Stimulated activated naive CD8-positive, alpha-beta T cell treated with anti-CD3 and anti-CD28 coated beads, Interleukin-15, amount 100 ng/mL, for 72 hours (primary cell): ENCODE results near the gene IQCF6.

Experiments used
- ATAC-seq: fragments of 150-1000 bp; cut with Tn5 transposase; 2 replicates; pipeline ENCODE4 v1.10.0; 2021; ENCODE audit warnings: mild to moderate bottlenecking, moderate library complexity
- DNase-seq, 2 donors: peaks; one replicate each; pipeline ENCODE4 v3.0.0; 2021 to 2022
- H3K27ac Mint-ChIP-seq, 2 donors: one replicate each; pipeline ENCODE4 v1.8.0; 2022; ENCODE audit warnings: mild to moderate bottlenecking in 2 of 2, mixed read lengths in 2 of 2, moderate library complexity in 2 of 2
- H3K27me3 Mint-ChIP-seq: one replicate; pipeline ENCODE4 v1.8.0; 2022; ENCODE audit warnings: mixed read lengths
- H3K4me1 Mint-ChIP-seq: one replicate; pipeline ENCODE4 v1.8.0; 2022; ENCODE audit warnings: mild to moderate bottlenecking, mixed read lengths
- H3K4me3 Mint-ChIP-seq, 2 donors: one replicate each; pipeline ENCODE4 v1.8.0; 2022; ENCODE audit warnings: mild to moderate bottlenecking in 2 of 2, mixed read lengths in 2 of 2, moderate library complexity in 1 of 2
- H3K9me3 Mint-ChIP-seq, 2 donors: one replicate each; pipeline ENCODE4 v1.8.0; 2022; ENCODE audit warnings: mixed read lengths in 2 of 2

IQCF6 gene

DNA sequence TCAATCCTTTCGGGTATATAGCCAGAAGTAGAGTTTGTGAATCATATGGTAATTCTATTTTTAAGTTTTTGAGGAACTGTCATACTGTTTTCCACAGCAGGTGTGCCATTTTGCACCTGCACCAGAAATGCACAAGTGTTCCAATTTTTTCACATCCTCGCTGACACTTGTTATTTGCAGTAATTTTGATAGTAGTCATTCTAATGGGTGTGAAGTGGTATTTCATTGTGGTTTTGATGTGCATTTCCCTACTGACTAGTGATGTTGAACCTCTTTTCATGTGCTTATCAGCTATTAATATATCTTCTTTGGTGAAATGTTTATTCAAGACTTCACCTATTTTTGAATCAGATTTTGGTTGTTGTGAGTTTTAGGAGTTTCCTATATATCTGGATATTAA lies 43.1 kb downstream of the IQCF6 start:
- H3K27ac Mint-ChIP-seq, result no peak overlapping the region
- peaks cover 75% of the 10 kb centered on the region for H3K4me1 Mint-ChIP-seq
- ATAC-seq (no peak), DNase-seq (no peak)
- H3K4me3 Mint-ChIP-seq, result peak overlapping the region in 1 of 2 donors; percentile 19
- peaks cover 0 to 11% of the 10 kb centered on the region in 2 donors for H3K9me3 Mint-ChIP-seq
- H3K27me3 Mint-ChIP-seq, result peaks cover 12% of the 10 kb centered on the region

- peak overlapping the region; percentile 48 to 52 for H3K27ac Mint-ChIP-seq
- H3K9me3 Mint-ChIP-seq, result peaks cover 0 to 2% of the 10 kb centered on the region in 2 donors
- DNase-seq, result no peak
- peak; percentile 29 for ATAC-seq
- peaks cover 12% of the 10 kb centered on the region for H3K27me3 Mint-ChIP-seq
- peak overlapping the region; percentile 14 to 47 for H3K4me3 Mint-ChIP-seq
- H3K4me1 Mint-ChIP-seq, result peaks cover 82% of the 10 kb centered on the region
These were observed 44.0 kb downstream of the IQCF6 start for GRCh38 chr3:51735039-51735438.

GRCh38 chr3:51734572-51734907 lies 44.5 kb downstream of the IQCF6 start:
- Mint-ChIP-seq H3K27me3 (peaks cover 12% of the 10 kb centered on the region), H3K27ac (peak overlapping the region; percentile 52 to 71), H3K9me3 (no peaks in the 10 kb centered on the region), H3K4me1 (peaks cover 82% of the 10 kb centered on the region), H3K4me3 (peak overlapping the region; percentile 14 to 47)
- DNase-seq, result peak; percentile 66 to 78
- peak; percentile 96 for ATAC-seq

GRCh38 chr3:51733859-51734571 lies 45.0 kb downstream of the IQCF6 start:
- Mint-ChIP-seq H3K4me1 (peaks cover 82% of the 10 kb centered on the region), H3K27ac (peak overlapping the region; percentile 2 to 71), H3K9me3 (no peaks in the 10 kb centered on the region), H3K27me3 (peaks cover 9% of the 10 kb centered on the region), H3K4me3 (peak overlapping the region; percentile 14 to 47)
- ATAC-seq (peak; percentile 57), DNase-seq (no peak)

DNA sequence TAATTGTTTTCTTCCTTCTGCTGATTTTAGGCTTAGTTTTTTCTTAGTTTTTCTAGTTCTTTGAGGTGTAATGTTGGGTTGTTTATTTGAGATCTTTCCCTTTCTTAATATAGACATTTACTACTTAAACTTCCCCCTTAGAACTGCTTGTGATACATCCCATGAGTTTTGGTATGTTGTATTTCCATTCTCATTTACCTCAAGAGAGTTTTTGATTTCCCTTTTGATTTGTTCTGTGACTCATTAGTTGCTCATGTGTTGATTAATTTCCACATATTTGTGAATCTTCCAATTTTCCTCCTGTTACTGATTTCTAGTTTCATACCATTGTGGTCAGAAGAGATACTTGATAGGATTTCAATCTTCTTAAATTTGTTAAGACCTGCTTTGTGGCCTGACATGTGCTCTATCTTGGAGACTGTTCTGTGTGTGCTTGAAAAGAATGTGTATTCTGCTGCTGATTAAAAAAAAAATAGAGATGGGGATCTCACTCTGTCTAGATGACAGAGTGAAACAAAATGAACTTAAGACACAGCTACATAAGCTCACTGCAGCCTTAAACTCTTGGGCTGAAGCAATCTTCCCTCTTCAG lies 49.9 kb downstream of the IQCF6 start:
- peaks cover 59% of the 10 kb centered on the region for H3K4me1 Mint-ChIP-seq

More for the DNA sequence above, 49.9 kb downstream of the IQCF6 start:
- H3K27ac Mint-ChIP-seq, result peak overlapping the region; percentile 69 to 72
- H3K27me3 Mint-ChIP-seq, result no peaks in the 10 kb centered on the region
- peak overlapping the region; percentile 58 to 70 for H3K4me3 Mint-ChIP-seq
- ATAC-seq (peak; percentile 78), DNase-seq (no peak)
- H3K9me3 Mint-ChIP-seq, result no peaks in the 10 kb centered on the region
